ENCODE data around the gene TRAF3. TPM values are rescaled to one million over a fixed set of nuclear protein-coding genes. Genes with fewer than 3 reads are reported as not detected.
A peak's percentile ranks its signal among the peaks of the same experiment; 100 is the strongest.

Gene TRAF3
- total and polyA plus RNA-seq, 3 experiments from 2014 or later, result 16.3 to 62.0 (median 61.6) TPM

DNA sequence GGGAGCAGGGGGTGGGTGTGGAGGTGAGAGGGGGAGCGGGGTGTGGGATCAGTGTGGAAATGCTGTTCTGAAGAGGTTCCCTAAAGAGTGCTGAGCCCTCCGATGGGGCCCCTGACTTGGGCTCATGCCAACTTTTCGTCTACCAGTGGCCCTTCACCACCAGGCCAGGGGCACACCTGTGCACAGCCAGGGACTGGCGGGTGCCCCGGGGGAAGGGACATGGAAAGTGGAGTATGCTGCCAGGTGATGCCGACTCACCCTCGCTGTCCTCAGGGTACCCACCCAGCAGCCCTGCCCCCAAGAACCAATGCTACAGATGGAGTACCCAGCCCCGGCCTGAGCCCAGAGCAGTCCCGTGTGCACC, 171.4 kb downstream of the TRAF3 start:
- no peaks in the 10 kb centered on the region for H3K36me3 ChIP-seq (ENCODE audit: insufficient read depth, low read length)
- H3K27me3 Mint-ChIP-seq, result peaks cover 3 to 9% of the 10 kb centered on the region in 2 donors
- no peak for DNase-seq
- peaks cover 21% of the 10 kb centered on the region for H3K4me1 ChIP-seq (ENCODE audit: insufficient read depth, low read length)
- H3K27ac ChIP-seq (ENCODE audit: low read depth, low read length), result no peak overlapping the region
- CTCF ChIA-PET, result no interaction called here
- H3K4me3 Mint-ChIP-seq, result peak overlapping the region in 3 of 7 donors; percentile 35 to 44 (median 39)
- peak overlapping the region; percentile 15 for H3K4me3 ChIP-seq (ENCODE audit: low read length)
- no peaks in the 10 kb centered on the region for H3K9me3 Mint-ChIP-seq
- no peaks in the 10 kb centered on the region for H3K27me3 ChIP-seq (ENCODE audit: insufficient read depth, low read length, poor library complexity, severe bottlenecking)
- H3K27ac Mint-ChIP-seq, result peak overlapping the region in 4 of 8 donors; percentile 23 to 66 (median 41)
- H3K36me3 Mint-ChIP-seq, result peaks cover 0 to 5% (median 0%) of the 10 kb centered on the region in 3 donors
- POLR2A ChIA-PET, result no interaction called here
- H3K4me1 Mint-ChIP-seq, result peaks cover 11 to 27% (median 14%) of the 10 kb centered on the region in 3 donors
- no peaks in the 10 kb centered on the region for H3K9me3 ChIP-seq (ENCODE audit: low read length)

DNA sequence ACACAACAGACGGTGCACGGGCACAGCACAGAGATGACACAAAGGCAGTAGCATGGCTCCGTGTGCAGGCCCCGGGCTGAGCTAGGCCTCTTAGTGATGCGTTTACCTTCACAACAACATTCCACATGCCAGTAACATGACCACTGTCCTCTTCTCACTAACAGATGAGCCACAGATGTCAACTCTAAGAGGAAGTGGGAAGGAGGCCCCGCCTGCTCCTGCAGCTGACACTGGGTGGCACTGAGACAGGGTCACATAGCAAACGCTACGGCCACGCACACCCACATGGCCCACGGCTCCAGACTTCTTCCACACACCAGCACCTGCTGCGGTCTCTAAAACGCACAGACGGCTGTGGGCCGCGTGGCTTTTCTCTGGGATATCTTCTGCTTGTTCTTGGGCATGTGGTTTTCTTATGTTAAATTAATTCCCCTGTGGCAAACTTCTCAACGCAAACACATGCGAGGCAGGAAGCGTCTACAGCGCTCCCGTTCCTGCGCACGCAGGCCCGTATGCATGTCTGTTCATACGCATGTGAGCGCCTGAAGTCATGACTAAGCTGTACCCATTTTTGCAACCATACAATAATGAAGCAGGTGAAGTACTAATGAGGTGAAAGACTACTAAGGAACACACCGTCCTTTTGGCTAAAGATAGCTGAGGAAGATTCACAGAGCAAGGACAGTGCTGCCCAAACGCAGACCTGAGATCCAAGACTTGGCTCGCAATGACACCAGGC, 172.0 kb downstream of the TRAF3 start:
- Histone ChIP-seq H3K4me1 (ENCODE audit: insufficient read depth, low read length) (peaks cover 21% of the 10 kb centered on the region), H3K4me3 (ENCODE audit: low read length) (peak overlapping the region; percentile 15), H3K27ac (ENCODE audit: low read depth, low read length) (no peak overlapping the region), H3K27me3 (ENCODE audit: insufficient read depth, low read length, poor library complexity, severe bottlenecking) (no peaks in the 10 kb centered on the region), H3K36me3 (ENCODE audit: insufficient read depth, low read length) (no peaks in the 10 kb centered on the region), H3K9me3 (ENCODE audit: low read length) (no peaks in the 10 kb centered on the region)
- H3K4me1 Mint-ChIP-seq, result peaks cover 11 to 27% (median 14%) of the 10 kb centered on the region in 3 donors
- peaks cover 3 to 8% of the 10 kb centered on the region in 2 donors for H3K27me3 Mint-ChIP-seq
- peak in 1 of 5 donors; percentile 74 for DNase-seq
- H3K36me3 Mint-ChIP-seq, result peaks cover 0 to 5% (median 0%) of the 10 kb centered on the region in 3 donors
- POLR2A ChIA-PET, result no interaction called here
- peak overlapping the region in 5 of 7 donors; percentile 9 to 44 (median 39) for H3K4me3 Mint-ChIP-seq
- H3K27ac Mint-ChIP-seq, result peak overlapping the region in 7 of 8 donors; percentile 13 to 84 (median 57)
- CTCF ChIA-PET, result no interaction called here
- H3K9me3 Mint-ChIP-seq, result no peaks in the 10 kb centered on the region

DNA sequence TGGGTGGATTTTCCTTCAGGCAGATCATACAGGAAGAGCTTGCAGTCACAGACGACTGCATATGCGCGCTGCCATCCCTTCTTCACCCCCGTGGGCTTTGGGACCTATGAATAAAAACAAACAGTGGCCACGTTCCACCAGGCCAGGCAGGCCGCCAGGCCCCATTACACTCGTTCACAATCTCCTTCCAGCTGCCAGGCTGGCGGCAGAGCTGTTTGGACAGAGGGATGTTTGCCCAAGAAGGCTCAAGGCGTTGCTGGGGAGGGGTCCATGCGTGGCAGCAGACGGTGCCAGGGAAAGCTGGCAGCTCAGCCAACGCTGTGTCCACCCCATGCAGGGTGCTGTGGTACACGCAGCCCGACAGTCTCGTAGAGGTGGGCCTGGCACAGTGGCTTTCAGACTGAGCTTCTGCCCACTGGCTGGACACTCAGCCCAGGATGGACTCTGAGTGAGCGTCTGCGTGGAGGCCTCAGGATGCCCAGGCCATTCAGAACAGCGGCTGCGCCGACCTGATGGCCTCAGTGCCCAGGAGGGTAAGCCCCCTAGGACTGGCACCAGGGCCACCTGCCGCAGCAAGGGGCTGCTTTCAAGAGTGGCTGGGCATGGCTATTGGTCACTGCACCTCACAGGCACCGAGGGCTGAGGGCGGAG, 172.7 kb downstream of the TRAF3 start:
- Mint-ChIP-seq H3K27ac (peak overlapping the region in 5 of 8 donors; percentile 13 to 84 (median 57)), H3K27me3 (peaks cover 3 to 8% of the 10 kb centered on the region in 2 donors), H3K4me1 (peaks cover 11 to 27% (median 14%) of the 10 kb centered on the region in 3 donors), H3K4me3 (no peak overlapping the region), H3K36me3 (peaks cover 0 to 5% (median 0%) of the 10 kb centered on the region in 3 donors), H3K9me3 (no peaks in the 10 kb centered on the region)
- no peaks in the 10 kb centered on the region for H3K36me3 ChIP-seq (ENCODE audit: insufficient read depth, low read length)
- no peak for DNase-seq
- H3K4me3 ChIP-seq (ENCODE audit: low read length), result no peak overlapping the region
- H3K9me3 ChIP-seq (ENCODE audit: low read length), result no peaks in the 10 kb centered on the region
- H3K27me3 ChIP-seq (ENCODE audit: insufficient read depth, low read length, poor library complexity, severe bottlenecking), result no peaks in the 10 kb centered on the region
- CTCF ChIA-PET, result no interaction called here
- H3K4me1 ChIP-seq (ENCODE audit: insufficient read depth, low read length), result peaks cover 21% of the 10 kb centered on the region
- POLR2A ChIA-PET, result no interaction called here
- no peak overlapping the region for H3K27ac ChIP-seq (ENCODE audit: low read depth, low read length)

DNA sequence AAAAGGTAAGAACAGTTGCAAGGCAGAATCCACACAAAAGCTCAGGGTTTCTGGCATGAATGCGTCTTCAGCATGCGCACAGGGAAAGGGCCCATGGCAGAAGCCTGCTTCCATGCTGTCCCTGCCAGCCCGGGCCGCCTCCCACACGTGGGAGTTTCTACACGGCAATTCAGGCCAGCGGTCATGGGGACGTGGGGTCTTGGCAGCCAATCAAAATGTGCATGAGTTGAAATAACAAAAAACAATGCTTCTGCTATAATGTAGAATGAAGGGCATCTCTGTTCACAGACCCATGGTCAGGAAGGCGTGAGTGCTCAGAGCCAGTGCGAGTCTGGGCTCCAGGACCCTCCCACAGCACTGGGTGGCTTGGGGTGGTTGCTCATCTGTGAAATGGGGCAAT, 173.8 kb downstream of the TRAF3 start:
- Mint-ChIP-seq H3K4me1 (peaks cover 11 to 27% (median 14%) of the 10 kb centered on the region in 3 donors), H3K36me3 (peaks cover 0 to 5% (median 0%) of the 10 kb centered on the region in 3 donors), H3K27ac (no peak overlapping the region), H3K9me3 (no peaks in the 10 kb centered on the region), H3K27me3 (peaks cover 3 to 8% of the 10 kb centered on the region in 2 donors), H3K4me3 (no peak overlapping the region)
- DNase-seq, result no peak
- Histone ChIP-seq H3K27ac (ENCODE audit: low read depth, low read length) (no peak overlapping the region), H3K4me1 (ENCODE audit: insufficient read depth, low read length) (peaks cover 21% of the 10 kb centered on the region), H3K9me3 (ENCODE audit: low read length) (no peaks in the 10 kb centered on the region), H3K4me3 (ENCODE audit: low read length) (no peak overlapping the region), H3K27me3 (ENCODE audit: insufficient read depth, low read length, poor library complexity, severe bottlenecking) (no peaks in the 10 kb centered on the region), H3K36me3 (ENCODE audit: insufficient read depth, low read length) (no peaks in the 10 kb centered on the region)
- POLR2A ChIA-PET, result no interaction called here
- CTCF ChIA-PET, result no interaction called here

DNA sequence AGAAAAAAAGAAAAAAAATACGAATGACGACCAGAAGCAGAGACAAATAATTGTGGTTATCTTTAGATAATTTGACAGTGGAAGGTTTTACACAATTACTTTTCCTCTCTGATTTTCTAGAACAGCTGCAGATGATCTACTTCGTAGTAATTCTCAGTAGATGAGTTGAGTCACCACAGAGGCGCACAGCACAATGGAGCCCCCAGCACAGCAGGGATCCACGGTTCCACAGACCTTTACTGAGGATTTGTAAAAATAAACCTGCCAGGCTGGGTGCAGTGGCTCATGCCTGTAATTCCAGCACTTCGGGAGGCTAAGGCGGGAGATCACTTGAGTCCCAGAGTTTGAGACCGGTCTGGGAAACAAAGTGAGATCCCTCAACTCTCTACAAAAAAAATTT, 174.6 kb downstream of the TRAF3 start:
- H3K9me3 Mint-ChIP-seq, result no peaks in the 10 kb centered on the region
- ChIA-PET CTCF (interaction anchor here (1.2 kb wide), 1 partner anchor 10 kb away, joined by 3 read pairs; no protein-coding TSS in a partner anchor), POLR2A (no interaction called here)
- no peak overlapping the region for H3K27ac Mint-ChIP-seq
- no peaks in the 10 kb centered on the region for H3K36me3 ChIP-seq (ENCODE audit: insufficient read depth, low read length)
- H3K27ac ChIP-seq (ENCODE audit: low read depth, low read length), result no peak overlapping the region
- peaks cover 0 to 5% (median 0%) of the 10 kb centered on the region in 3 donors for H3K36me3 Mint-ChIP-seq
- H3K9me3 ChIP-seq (ENCODE audit: low read length), result no peaks in the 10 kb centered on the region
- no peak overlapping the region for H3K4me3 Mint-ChIP-seq
- no peak for DNase-seq
- H3K27me3 ChIP-seq (ENCODE audit: insufficient read depth, low read length, poor library complexity, severe bottlenecking), result no peaks in the 10 kb centered on the region
- peaks cover 21% of the 10 kb centered on the region for H3K4me1 ChIP-seq (ENCODE audit: insufficient read depth, low read length)
- no peak overlapping the region for H3K4me3 ChIP-seq (ENCODE audit: low read length)
- H3K4me1 Mint-ChIP-seq, result peaks cover 11 to 21% (median 11%) of the 10 kb centered on the region in 3 donors
- peaks cover 3 to 9% of the 10 kb centered on the region in 2 donors for H3K27me3 Mint-ChIP-seq

DNA sequence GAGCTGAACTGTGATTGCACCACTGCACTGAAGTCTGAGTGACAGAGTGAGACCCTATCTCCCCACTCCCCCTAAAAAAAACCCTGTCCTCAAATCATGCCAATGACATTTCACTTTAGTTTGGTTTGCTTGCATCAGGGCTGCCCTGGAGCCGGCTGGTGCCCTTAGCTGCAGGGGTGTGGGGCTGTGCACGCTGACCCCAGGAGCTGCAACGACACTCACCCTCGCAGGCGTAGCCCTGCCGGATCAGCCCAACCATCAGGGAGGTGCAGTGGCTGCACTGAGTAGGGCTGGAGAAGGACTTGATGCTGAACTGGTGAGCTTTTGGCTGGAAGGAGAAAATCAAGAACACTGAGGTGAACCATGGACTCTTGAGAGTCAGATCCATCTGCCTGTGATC, 175.0 kb downstream of the TRAF3 start:
- H3K36me3 ChIP-seq (ENCODE audit: insufficient read depth, low read length), result no peaks in the 10 kb centered on the region
- ChIA-PET POLR2A (no interaction called here), CTCF (interaction anchor here (1.2 kb wide), 1 partner anchor 10 kb away, joined by 3 read pairs; no protein-coding TSS in a partner anchor)
- Mint-ChIP-seq H3K9me3 (no peaks in the 10 kb centered on the region), H3K4me3 (no peak overlapping the region), H3K4me1 (peaks cover 11 to 17% (median 11%) of the 10 kb centered on the region in 3 donors), H3K36me3 (peaks cover 0 to 5% (median 0%) of the 10 kb centered on the region in 3 donors), H3K27me3 (peaks cover 3 to 9% of the 10 kb centered on the region in 2 donors), H3K27ac (no peak overlapping the region)
- H3K4me3 ChIP-seq (ENCODE audit: low read length), result no peak overlapping the region
- no peak for DNase-seq
- no peaks in the 10 kb centered on the region for H3K27me3 ChIP-seq (ENCODE audit: insufficient read depth, low read length, poor library complexity, severe bottlenecking)
- peaks cover 17% of the 10 kb centered on the region for H3K4me1 ChIP-seq (ENCODE audit: insufficient read depth, low read length)
- H3K9me3 ChIP-seq (ENCODE audit: low read length), result no peaks in the 10 kb centered on the region
- H3K27ac ChIP-seq (ENCODE audit: low read depth, low read length), result no peak overlapping the region

DNA sequence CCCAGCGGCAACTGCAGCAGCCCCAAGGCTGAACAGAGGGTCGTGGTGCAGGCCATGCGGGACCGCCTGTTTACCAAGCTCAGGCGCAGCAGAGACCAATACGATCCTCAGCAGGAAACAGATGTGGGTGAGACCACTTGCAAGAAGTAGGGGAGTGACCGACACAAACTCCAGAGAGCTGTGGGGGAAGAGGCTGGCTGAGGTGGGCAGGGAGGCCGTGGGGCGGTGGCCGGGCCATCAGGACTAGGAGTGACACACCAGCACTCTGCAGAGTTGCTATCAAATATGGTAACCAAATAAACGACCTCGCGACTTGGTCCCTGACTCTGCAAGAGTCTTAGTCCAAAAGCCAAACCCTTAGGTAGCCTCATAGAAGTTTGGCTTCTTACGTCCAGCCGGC, 175.9 kb downstream of the TRAF3 start:
- ChIA-PET POLR2A (no interaction called here), CTCF (interaction anchor here (1.2 kb wide), 1 partner anchor 11 kb away, joined by 3 read pairs; no protein-coding TSS in a partner anchor)
- H3K9me3 ChIP-seq (ENCODE audit: low read length), result no peaks in the 10 kb centered on the region
- Mint-ChIP-seq H3K27me3 (peaks cover 3 to 9% of the 10 kb centered on the region in 2 donors), H3K27ac (no peak overlapping the region), H3K4me1 (peaks cover 10 to 11% (median 11%) of the 10 kb centered on the region in 3 donors), H3K36me3 (peaks cover 0 to 5% (median 0%) of the 10 kb centered on the region in 3 donors), H3K9me3 (no peaks in the 10 kb centered on the region), H3K4me3 (no peak overlapping the region)
- H3K27me3 ChIP-seq (ENCODE audit: insufficient read depth, low read length, poor library complexity, severe bottlenecking), result no peaks in the 10 kb centered on the region
- peaks cover 15% of the 10 kb centered on the region for H3K4me1 ChIP-seq (ENCODE audit: insufficient read depth, low read length)
- no peak overlapping the region for H3K27ac ChIP-seq (ENCODE audit: low read depth, low read length)
- H3K36me3 ChIP-seq (ENCODE audit: insufficient read depth, low read length), result no peaks in the 10 kb centered on the region
- no peak overlapping the region for H3K4me3 ChIP-seq (ENCODE audit: low read length)
- DNase-seq, result no peak

All from CD8-positive, alpha-beta memory T cell (primary cell).